Effector memory CD8-positive, alpha-beta T cell (primary cell): Measurements from ENCODE around the gene PRR14.
A peak's percentile ranks its signal among the peaks of the same experiment; 100 is the strongest.
"Not testable (repeated sequence)": the region's sequence is repeated elsewhere in the genome, so short reads cannot be mapped to it uniquely, and the experiment has no call there.

Source experiments
- ATAC-seq: fragments of 150-1000 bp; cut with Tn5 transposase; replicated peaks from 2 replicates; pipeline ENCODE4 v1.10.0; 2021; ENCODE audit warnings: mild to moderate bottlenecking, moderate library complexity
- DNase-seq, 3 experiments: peaks; one replicate each; pipeline ENCODE4 v3.0.0; 2021
- H3K27ac Mint-ChIP-seq, 2 donors: one replicate each; pipeline ENCODE4 v1.8.0; 2022; ENCODE audit warnings: mild to moderate bottlenecking in 2 of 2, mixed read lengths in 2 of 2, moderate library complexity in 2 of 2
- H3K27me3 Mint-ChIP-seq, 2 donors: one replicate each; pipeline ENCODE4 v1.8.0; 2022; ENCODE audit warnings: mixed read lengths in 2 of 2
- H3K36me3 Mint-ChIP-seq: one replicate; pipeline ENCODE4 v1.8.0; 2022; ENCODE audit warnings: mild to moderate bottlenecking, moderate library complexity, mixed read lengths; ENCODE audit not compliant: insufficient read depth
- H3K4me1 Mint-ChIP-seq, 2 donors: one replicate each; pipeline ENCODE4 v1.8.0; 2022; ENCODE audit warnings: low read depth in 2 of 2, mixed read lengths in 2 of 2
- H3K4me3 Mint-ChIP-seq, 2 donors: one replicate each; pipeline ENCODE4 v1.8.0; 2022; ENCODE audit warnings: mild to moderate bottlenecking in 2 of 2, mixed read lengths in 2 of 2, moderate library complexity in 2 of 2
- H3K9me3 Mint-ChIP-seq, 2 donors: one replicate each; pipeline ENCODE4 v1.8.0; 2022; ENCODE audit warnings: mixed read lengths in 2 of 2

Gene PRR14

GRCh38 chr16:30697264-30698138, 46.7 kb downstream of the PRR14 start:
- H3K4me1 Mint-ChIP-seq: peaks cover 25 to 28% of the 10 kb centered on the region in 2 donors
- H3K9me3 Mint-ChIP-seq: no peaks in the 10 kb centered on the region
- no peaks in the 10 kb centered on the region for H3K27me3 Mint-ChIP-seq
- H3K4me3 Mint-ChIP-seq: peak overlapping the region; percentile 96 to 97
- peak overlapping the region; percentile 100 for H3K27ac Mint-ChIP-seq
- ATAC-seq (peak; percentile 86), DNase-seq (no peak)
- peaks cover 54% of the 10 kb centered on the region for H3K36me3 Mint-ChIP-seq

- Mint-ChIP-seq H3K9me3 (no peaks in the 10 kb centered on the region), H3K4me1 (peaks cover 25 to 30% of the 10 kb centered on the region in 2 donors), H3K27ac (peak overlapping the region; percentile 100), H3K36me3 (peaks cover 59% of the 10 kb centered on the region), H3K27me3 (no peaks in the 10 kb centered on the region), H3K4me3 (peak overlapping the region; percentile 96 to 97)
- peak; percentile 99 for DNase-seq
- peak; percentile 71 for ATAC-seq
These were observed 47.5 kb downstream of the PRR14 start for GRCh38 chr16:30698139-30698815.

GRCh38 chr16:30698816-30699614, 48.3 kb downstream of the PRR14 start, which contains the start of gene SRCAP:
Gene SRCAP (plus strand): TSS chr16:30699171. CDS start chr16:30700825, 1,654 bp downstream.
- Mint-ChIP-seq H3K9me3 (no peaks in the 10 kb centered on the region), H3K27ac (peak within 1 kb of the TSS; percentile 100), H3K4me1 (peaks cover 21 to 26% of the 10 kb centered on the region in 2 donors), H3K36me3 (peaks cover 66% of the 10 kb centered on the region), H3K27me3 (no peaks in the 10 kb centered on the region), H3K4me3 (peak within 1 kb of the TSS; percentile 96 to 97)
- peak; percentile 14 for ATAC-seq
- peak; percentile 68 to 75 (median 72) for DNase-seq

- no peaks in the 10 kb centered on the region for H3K9me3 Mint-ChIP-seq
- no peaks in the 10 kb centered on the region for H3K27me3 Mint-ChIP-seq
- H3K27ac Mint-ChIP-seq: peak overlapping the region; percentile 100
- H3K4me3 Mint-ChIP-seq: peak overlapping the region; percentile 96 to 97
- DNase-seq (no peak), ATAC-seq (no peak)
- H3K4me1 Mint-ChIP-seq: peaks cover 21 to 26% of the 10 kb centered on the region in 2 donors
- peaks cover 73% of the 10 kb centered on the region for H3K36me3 Mint-ChIP-seq
These were observed 48.9 kb downstream of the PRR14 start for GRCh38 chr16:30699615-30700099.

GRCh38 chr16:30700491-30700890, 49.7 kb downstream of the PRR14 start:
- peak overlapping the region in 1 of 2 donors; percentile 97 for H3K4me3 Mint-ChIP-seq
- H3K27me3 Mint-ChIP-seq: no peaks in the 10 kb centered on the region
- DNase-seq (no peak), ATAC-seq (no peak)
- no peak overlapping the region for H3K27ac Mint-ChIP-seq
- no peaks in the 10 kb centered on the region for H3K9me3 Mint-ChIP-seq
- H3K36me3 Mint-ChIP-seq: peaks cover 79% of the 10 kb centered on the region
- peaks cover 21 to 26% of the 10 kb centered on the region in 2 donors for H3K4me1 Mint-ChIP-seq

GRCh38 chr16:30700971-30701370, 50.2 kb downstream of the PRR14 start:
- H3K9me3 Mint-ChIP-seq: no peaks in the 10 kb centered on the region
- no peak overlapping the region for H3K4me3 Mint-ChIP-seq
- H3K36me3 Mint-ChIP-seq: peaks cover 84% of the 10 kb centered on the region
- ATAC-seq (no peak), DNase-seq (no peak)
- peaks cover 21 to 26% of the 10 kb centered on the region in 2 donors for H3K4me1 Mint-ChIP-seq
- H3K27me3 Mint-ChIP-seq: no peaks in the 10 kb centered on the region
- H3K27ac Mint-ChIP-seq: no peak overlapping the region

- H3K4me1 Mint-ChIP-seq: peaks cover 14 to 16% of the 10 kb centered on the region in 2 donors
- peak overlapping the region in 1 of 2 donors; percentile 90 for H3K27ac Mint-ChIP-seq
- not testable (repeated sequence) for H3K4me3 Mint-ChIP-seq, H3K27me3 Mint-ChIP-seq, ATAC-seq, DNase-seq, H3K9me3 Mint-ChIP-seq
- peaks cover 95% of the 10 kb centered on the region for H3K36me3 Mint-ChIP-seq
These were observed 52.3 kb downstream of the PRR14 start for GRCh38 chr16:30703071-30703470.

GRCh38 chr16:30703971-30704370, 53.2 kb downstream of the PRR14 start:
- Mint-ChIP-seq H3K36me3 (peaks cover 93% of the 10 kb centered on the region), H3K4me3 (no peak overlapping the region), H3K9me3 (no peaks in the 10 kb centered on the region), H3K27ac (no peak overlapping the region), H3K4me1 (peaks cover 13 to 15% of the 10 kb centered on the region in 2 donors), H3K27me3 (no peaks in the 10 kb centered on the region)
- no peak for DNase-seq
- no peak for ATAC-seq
